Stimulated activated CD4-positive, alpha-beta T cell treated with anti-CD3 and anti-CD28 coated beads, Interleukin-15, amount 100 ng/mL, for 48 hours (primary cell): ENCODE results near the gene FHIP2A.
"Not testable (repeated sequence)": the region's sequence is repeated elsewhere in the genome, so short reads cannot be mapped to it uniquely, and the experiment has no call there.

Experiments used
- DNase-seq, 2 donors: peaks; one replicate each; pipeline ENCODE4 v3.0.0-alpha.2; 2020; ENCODE audit warnings: low read depth in 2 of 2

The FHIP2A gene

GRCh38 chr10:114856544-114857287 is 35.1 kb downstream of the FHIP2A start:
- no peak for DNase-seq

- DNase-seq = not testable (repeated sequence)
These were observed 35.6 kb downstream of the FHIP2A start for GRCh38 chr10:114857288-114857565.

DNA sequence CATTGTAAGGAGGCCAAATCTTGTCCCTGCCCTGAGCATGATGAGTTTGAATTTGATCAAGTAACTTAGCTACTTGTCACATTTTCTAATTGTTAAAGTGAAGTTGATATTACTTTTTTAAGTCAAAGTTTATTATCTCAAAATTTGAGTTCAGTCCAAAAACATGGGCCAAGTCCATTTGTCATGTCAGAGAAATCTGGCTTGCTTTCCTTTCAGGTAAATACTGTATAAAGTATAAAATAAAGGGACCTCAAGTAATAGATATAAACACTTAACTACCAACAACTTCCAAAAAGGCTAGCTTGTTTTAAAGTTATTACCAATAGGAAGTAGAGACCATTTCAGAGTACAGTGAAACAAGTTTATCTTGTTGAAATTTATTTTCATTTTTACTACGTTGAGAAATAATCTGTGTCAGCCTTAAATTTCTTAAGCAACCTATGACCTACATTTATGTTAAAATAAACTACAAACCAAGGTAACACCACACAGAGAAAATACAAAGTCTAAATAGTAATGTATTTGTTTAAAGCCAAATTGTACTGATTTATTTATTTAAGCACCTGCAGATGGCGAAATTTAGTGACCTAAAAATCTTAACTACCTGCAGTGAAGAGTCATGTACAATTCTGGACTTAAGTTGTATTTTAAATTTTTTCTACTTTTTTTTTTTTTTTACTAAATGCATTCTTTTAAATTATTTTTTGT is 36.5 kb downstream of the FHIP2A start:
- DNase-seq = no peak

- DNase-seq = no peak
These were observed 37.6 kb downstream of the FHIP2A start for GRCh38 chr10:114859222-114859621.

DNA sequence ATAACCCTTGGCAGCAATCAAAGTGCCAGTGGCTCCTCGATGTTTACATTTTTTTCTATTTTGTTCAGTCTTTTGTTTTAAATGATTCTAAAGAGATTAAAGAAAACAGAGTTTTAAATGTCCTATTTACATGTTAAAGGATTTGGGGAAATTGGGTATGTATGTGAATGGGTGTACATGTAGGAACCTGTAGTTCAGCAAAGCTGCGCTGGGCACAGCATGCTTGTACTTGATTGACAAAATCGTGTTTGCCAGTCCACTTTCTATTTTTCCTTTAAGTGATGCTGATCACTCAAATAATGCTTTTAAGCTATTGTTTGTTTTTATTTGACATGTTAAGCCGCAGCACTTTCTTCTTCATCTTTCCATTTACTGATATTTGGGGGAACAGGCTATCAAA is 40.9 kb downstream of the FHIP2A start:
- DNase-seq = no peak

- no peak for DNase-seq
These were observed 45.8 kb downstream of the FHIP2A start for GRCh38 chr10:114867365-114867764.

GRCh38 chr10:114868870-114869519 is 47.4 kb downstream of the FHIP2A start:
- no peak for DNase-seq

DNA sequence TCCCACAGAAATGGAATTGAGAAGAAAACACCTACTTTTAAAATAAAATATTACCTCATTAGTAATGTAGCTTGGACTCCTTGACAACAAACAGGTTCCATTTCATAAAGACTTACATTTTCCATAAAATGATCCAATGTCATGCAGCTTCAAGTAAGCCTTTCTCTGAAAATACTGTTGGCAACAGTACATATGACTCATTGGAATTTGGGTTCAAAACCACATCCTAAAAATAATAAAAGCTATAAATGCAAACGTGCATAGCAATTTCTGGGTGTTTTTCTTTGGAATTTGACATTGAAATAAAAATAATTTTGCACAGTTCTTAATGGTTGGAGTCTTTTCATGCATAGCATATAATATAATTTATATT is 47.9 kb downstream of the FHIP2A start:
- no peak for DNase-seq

DNA sequence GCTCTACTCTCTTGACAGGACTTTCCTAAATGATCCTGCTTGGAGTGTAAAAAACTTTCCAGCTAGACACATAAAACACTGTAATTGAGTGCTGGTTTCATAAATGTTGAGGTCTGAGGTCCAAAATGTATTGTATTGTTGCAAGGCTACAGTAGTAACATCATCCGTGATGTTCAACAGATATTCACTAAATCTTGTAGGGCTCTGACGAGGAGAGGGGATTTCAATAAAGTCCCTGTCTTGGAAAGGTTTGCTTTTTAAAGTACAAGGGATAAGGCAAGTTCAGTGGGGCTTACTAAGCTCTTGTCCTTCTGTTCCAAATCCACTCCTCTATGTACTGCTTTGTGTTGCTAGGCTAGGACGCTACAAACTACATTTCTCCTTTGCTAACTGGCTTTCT is 48.9 kb downstream of the FHIP2A start:
- no peak for DNase-seq

GRCh38 chr10:114871379-114871778 is 49.8 kb downstream of the FHIP2A start:
- no peak for DNase-seq
